Lower leg skin (tissue), 3 donors: ENCODE results near the gene PYCARD.

Experiments used
- POLR2A ChIP-seq, 2 donors: fragments of 450-650 bp; IDR thresholded peaks; one replicate each; pipeline ENCODE4 v1.6.1; 2016 to 2017; ENCODE audit warnings: antibody characterized with exemption in 2 of 2, mild to moderate bottlenecking in 1 of 2, moderate library complexity in 1 of 2
- TF ChIP-seq, protein P1 (sequence below), 3 donors: fragments of 450-650 bp; IDR thresholded peaks; one replicate each; pipeline ENCODE4 v1.5.1; 2016; ENCODE audit warnings: antibody characterized with exemption in 3 of 3, mild to moderate bottlenecking in 3 of 3, moderate library complexity in 2 of 3

- no peak for TF ChIP-seq POLR2A (IDR thresholded peaks at IDR 0.05)
- TF ChIP-seq, protein P1, sequence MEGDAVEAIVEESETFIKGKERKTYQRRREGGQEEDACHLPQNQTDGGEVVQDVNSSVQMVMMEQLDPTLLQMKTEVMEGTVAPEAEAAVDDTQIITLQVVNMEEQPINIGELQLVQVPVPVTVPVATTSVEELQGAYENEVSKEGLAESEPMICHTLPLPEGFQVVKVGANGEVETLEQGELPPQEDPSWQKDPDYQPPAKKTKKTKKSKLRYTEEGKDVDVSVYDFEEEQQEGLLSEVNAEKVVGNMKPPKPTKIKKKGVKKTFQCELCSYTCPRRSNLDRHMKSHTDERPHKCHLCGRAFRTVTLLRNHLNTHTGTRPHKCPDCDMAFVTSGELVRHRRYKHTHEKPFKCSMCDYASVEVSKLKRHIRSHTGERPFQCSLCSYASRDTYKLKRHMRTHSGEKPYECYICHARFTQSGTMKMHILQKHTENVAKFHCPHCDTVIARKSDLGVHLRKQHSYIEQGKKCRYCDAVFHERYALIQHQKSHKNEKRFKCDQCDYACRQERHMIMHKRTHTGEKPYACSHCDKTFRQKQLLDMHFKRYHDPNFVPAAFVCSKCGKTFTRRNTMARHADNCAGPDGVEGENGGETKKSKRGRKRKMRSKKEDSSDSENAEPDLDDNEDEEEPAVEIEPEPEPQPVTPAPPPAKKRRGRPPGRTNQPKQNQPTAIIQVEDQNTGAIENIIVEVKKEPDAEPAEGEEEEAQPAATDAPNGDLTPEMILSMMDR (IDR thresholded peaks at IDR 0.05) = no peak
Measured at GRCh38 chr16:31204871-31205666, 2.5 kb upstream of the PYCARD start.
